Measurements from ENCODE around the gene ZIC4.

The ZIC4 gene

GRCh38 chr3:147406028-147406931 lies at the start of gene ZIC4:
Gene ZIC4, minus strand, starts transcription at chr3:147406543. Its CDS starts 3,746 bp downstream, at chr3:147402797.
- no peak for TF ChIP-seq CTCF (IDR thresholded peaks at IDR 0.05; ENCODE audit: insufficient read depth, low read depth, low read length, missing control alignments)
- no peak for DNase-seq (ENCODE audit: low read depth)
- no peak within 1 kb of the TSS for H3K4me3 ChIP-seq (ENCODE audit: low read depth, low read length)

GRCh38 chr3:147449669-147450068 lies 43.3 kb upstream of the ZIC4 start:
- TF ChIP-seq CTCF (IDR thresholded peaks at IDR 0.05; ENCODE audit: insufficient read depth, low read depth, low read length, missing control alignments) = no peak
- no peak for DNase-seq (ENCODE audit: low read depth)
- H3K4me3 ChIP-seq (ENCODE audit: low read depth, low read length) = no peak overlapping the region

- no peak for DNase-seq (ENCODE audit: low read depth)
- no peak for TF ChIP-seq CTCF (IDR thresholded peaks at IDR 0.05; ENCODE audit: insufficient read depth, low read depth, low read length, missing control alignments)
- H3K4me3 ChIP-seq (ENCODE audit: low read depth, low read length) = no peak overlapping the region
These were observed 40.9 kb upstream of the ZIC4 start for GRCh38 chr3:147447224-147447623.

GRCh38 chr3:147431751-147432150 lies 25.4 kb upstream of the ZIC4 start:
- H3K4me3 ChIP-seq (ENCODE audit: low read depth, low read length) = no peak overlapping the region
- no peak for DNase-seq (ENCODE audit: low read depth)
- no peak for TF ChIP-seq CTCF (IDR thresholded peaks at IDR 0.05; ENCODE audit: insufficient read depth, low read depth, low read length, missing control alignments)

GRCh38 chr3:147428754-147429153 lies 22.4 kb upstream of the ZIC4 start:
- H3K4me3 ChIP-seq (ENCODE audit: low read depth, low read length) = no peak overlapping the region
- TF ChIP-seq CTCF (IDR thresholded peaks at IDR 0.05; ENCODE audit: insufficient read depth, low read depth, low read length, missing control alignments) = no peak
- no peak for DNase-seq (ENCODE audit: low read depth)

- H3K4me3 ChIP-seq (ENCODE audit: low read depth, low read length) = no peak overlapping the region
- no peak for TF ChIP-seq CTCF (IDR thresholded peaks at IDR 0.05; ENCODE audit: insufficient read depth, low read depth, low read length, missing control alignments)
- DNase-seq (ENCODE audit: low read depth) = no peak
These were observed 22.0 kb upstream of the ZIC4 start for GRCh38 chr3:147428326-147428725.

All from GM12865 (cell line).